Activated CD4-positive, alpha-beta T cell treated with anti-CD3 and anti-CD28 coated beads, Interleukin-2, amount 50 U/mL, for 1 hour (primary cell): ENCODE data around the gene SENP8.

Experiments
- DNase-seq: peaks from one replicate; pipeline ENCODE4 v3.0.0-alpha.2; 2020

Gene SENP8

GRCh38 chr15:72178976-72179585, 60.9 kb downstream of the SENP8 start:
- DNase-seq, result no peak

DNA sequence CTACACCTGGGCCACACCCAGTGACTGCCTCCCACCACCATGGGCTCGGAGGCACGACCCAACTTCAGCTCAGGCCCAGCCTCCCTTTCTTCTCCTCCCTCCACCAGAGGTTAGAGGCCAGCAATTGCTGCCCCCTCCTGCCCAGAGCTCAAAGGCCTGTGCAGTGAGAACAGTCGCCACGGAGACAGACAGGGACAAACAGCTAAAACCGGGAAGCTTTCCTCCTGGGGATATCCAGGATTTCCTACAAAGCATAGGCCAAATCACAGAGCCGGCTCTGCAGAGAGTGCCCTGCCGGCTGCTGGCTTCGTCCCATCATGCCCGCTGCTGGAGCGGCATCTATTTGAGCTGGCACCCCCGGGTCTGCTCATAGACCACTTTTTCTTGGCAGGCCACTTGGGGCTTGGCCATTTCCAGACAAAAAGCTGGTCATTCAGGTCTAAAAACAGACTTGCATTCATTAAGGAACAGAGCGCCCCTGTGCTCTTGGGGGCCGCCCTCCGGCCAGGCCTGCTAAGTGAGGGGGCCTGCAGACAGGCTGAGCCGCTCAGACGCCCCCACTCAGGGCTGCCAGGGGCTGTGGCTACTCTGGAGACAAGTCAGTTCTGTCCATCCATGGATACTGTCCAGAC, 61.9 kb downstream of the SENP8 start:
- DNase-seq, result no peak

DNA sequence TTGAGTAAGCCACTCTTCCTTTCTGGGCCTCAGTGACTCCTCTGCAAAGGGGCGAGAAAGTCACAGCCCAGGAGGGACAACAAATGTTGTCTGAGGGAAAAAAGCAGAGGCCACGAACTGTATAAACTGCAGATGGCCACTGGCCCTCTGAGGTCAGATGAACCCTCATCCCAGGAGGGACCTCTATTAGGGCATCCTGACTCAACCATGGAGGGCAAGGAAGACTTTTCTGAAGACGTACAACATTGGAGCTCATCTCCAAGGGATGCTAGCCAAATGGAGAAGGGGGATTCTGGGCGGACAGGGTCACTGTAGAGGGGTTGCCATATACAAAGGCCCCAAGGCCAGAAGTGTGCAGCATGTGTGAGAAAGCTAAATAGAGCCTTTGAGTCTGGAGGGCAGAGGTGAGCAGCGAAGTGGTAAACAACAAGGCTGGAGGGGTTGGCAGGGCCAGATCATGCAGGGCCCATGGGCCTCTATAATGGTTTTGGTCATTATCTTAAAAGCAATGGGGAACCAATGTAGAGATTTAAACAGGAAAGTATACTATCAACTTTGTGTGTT, 62.6 kb downstream of the SENP8 start:
- DNase-seq, result no peak

DNA sequence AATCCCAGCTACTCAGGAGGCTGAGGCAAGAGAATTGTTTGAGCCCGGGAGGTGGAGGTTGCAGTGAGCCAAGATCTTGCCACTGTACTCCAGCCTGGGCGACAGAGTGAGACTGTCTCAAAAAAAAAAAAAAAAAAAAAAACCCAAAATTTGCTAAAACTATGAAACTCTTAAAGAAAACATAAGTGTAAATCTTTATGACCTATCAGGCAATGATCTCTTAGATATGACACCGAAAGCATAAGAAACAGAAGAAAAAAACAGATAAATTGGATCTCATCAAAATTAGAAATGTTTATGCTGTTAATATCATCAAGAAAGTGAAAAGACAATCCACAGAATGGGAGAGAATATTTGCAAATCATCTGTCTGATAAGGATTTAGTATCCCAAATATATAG, 64.0 kb downstream of the SENP8 start:
- DNase-seq, result no peak

DNA sequence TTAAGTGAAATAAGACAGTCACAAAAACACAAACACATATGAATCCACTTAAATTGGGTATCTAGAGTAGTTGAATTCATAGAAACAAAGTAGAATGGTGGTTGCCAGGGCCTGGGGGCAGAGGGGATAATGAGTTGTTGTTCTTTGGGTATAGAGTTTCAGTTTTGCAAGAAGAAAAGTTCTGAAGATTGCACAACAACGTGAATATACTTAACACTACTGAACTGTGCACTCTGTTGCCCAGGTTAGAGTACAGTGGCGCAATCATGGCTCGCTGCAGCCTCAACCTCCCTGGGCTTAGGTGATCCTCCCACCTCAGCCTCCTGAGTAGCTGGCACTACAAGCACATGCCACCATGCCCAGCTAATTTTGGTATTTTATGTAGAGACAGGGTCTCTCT, 64.5 kb downstream of the SENP8 start:
- DNase-seq, result no peak

DNA sequence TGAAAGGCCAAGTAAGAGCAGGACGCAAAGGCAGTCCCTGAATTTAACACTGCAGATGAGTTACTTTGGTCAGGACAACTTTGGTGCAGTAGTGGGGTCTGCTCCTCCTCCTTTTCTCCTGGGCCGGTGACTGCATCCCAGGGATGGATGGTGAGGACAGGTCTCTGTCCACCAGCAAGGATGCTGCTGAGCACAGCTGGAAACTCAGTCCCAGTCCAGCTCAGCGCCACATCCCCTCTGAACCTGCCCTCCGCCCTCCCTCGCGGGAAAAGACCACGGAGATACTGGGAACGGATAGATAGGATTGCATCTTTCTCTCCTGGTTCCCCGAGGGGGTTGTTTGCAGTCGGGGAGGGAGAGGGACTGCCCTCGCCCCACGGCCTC, 65.6 kb downstream of the SENP8 start:
- no peak for DNase-seq

DNA sequence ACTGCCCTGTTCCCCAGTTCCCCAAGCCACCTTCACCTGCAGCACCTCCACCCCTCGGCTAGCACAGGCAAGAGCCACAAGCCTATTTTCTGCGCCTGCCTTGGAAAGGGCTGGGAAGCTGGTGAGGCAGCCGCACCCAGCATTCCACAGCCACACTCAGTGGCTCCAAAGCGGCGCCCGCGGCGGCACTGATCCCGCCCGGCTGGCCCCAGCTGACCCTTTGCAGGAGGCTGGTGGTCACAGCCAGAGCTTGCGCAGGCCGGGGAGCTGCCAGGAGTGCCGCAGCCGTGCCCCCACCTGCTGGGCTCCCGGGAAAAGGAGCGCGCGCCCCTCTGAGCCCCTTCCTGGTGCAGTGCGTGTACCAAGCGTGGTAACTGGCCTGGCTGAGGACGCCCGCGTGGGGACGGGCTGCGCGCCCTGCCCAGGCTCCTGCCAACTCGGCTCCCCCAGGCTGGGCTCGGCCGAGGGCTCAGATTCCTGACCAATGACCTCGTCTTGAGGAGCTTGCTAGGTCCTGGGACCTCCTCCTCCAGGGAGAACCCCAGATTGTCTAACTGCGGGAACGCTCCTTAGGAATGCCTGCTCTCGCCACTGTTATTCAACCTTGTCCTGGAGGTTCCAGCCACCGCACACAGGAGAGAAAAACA, 66.1 kb downstream of the SENP8 start:
- no peak for DNase-seq

GRCh38 chr15:72189250-72189902, 71.2 kb downstream of the SENP8 start:
- DNase-seq, result no peak

- DNase-seq, result no peak
Observed at GRCh38 chr15:72192416-72192815, 74.2 kb downstream of the SENP8 start.
